Activated T-helper 2 cell treated with anti-CD3 and anti-CD28 coated beads, Interferon-gamma antibody, Interleukin-2, Interleukin-4, amounts not matched to agents 10 μg/mL and 5 μg/mL and 100 μg/mL, durations not matched to agents 14 hours and 24 hours and 36 hours (primary cell): ENCODE results near the gene PPP1R37. TPM values are rescaled to one million over a fixed set of nuclear protein-coding genes. Genes with fewer than 3 reads are reported as not detected.

Experiments
- DNase-seq: peaks from one replicate; pipeline ENCODE4 v3.0.0; 2021; ENCODE audit warnings: low spot score
- H3K27ac Mint-ChIP-seq: one replicate; pipeline ENCODE4 v1.8.0; 2021; ENCODE audit warnings: mixed read lengths
- H3K27me3 Mint-ChIP-seq: one replicate; pipeline ENCODE4 v1.8.0; 2021; ENCODE audit warnings: low read depth, mixed read lengths
- H3K36me3 Mint-ChIP-seq: one replicate; pipeline ENCODE4 v1.8.0; 2021; ENCODE audit warnings: low read depth, mixed read lengths
- H3K4me1 Mint-ChIP-seq: one replicate; pipeline ENCODE4 v1.8.0; 2021; ENCODE audit warnings: low read depth, mixed read lengths
- H3K4me3 Mint-ChIP-seq: one replicate; pipeline ENCODE4 v1.8.0; 2021; ENCODE audit warnings: low read depth, mild to moderate bottlenecking, moderate library complexity, mixed read lengths
- H3K9me3 Mint-ChIP-seq: one replicate; pipeline ENCODE4 v1.8.0; 2021; ENCODE audit warnings: mixed read lengths
- intact Hi-C: fragments of 100-400 bp; cut with micrococcal nuclease; formaldehyde crosslinking; loops from one replicate; pipeline ENCODE4 v1.15.1; 2023
- total RNA-seq: library from RNA; stranded (reverse); gene quantifications from 2 replicates; pipeline ENCODE4 v1.2.3, GENCODE V29; 2022

Gene PPP1R37
- total RNA-seq = 15.7 and 18.4 TPM in 2 replicates

- H3K9me3 Mint-ChIP-seq = no peaks in the 10 kb centered on the region
- H3K27ac Mint-ChIP-seq = peak within 1 kb of the TSS; percentile 97
- peak within 1 kb of the TSS; percentile 86 for H3K4me3 Mint-ChIP-seq
- DNase-seq = peak; percentile 91
- intact Hi-C loops = loop anchor here (1.0 to 5.0 kb wide), 4 partner anchors 86 to 374 kb away; partner anchors contain the start of genes BLOC1S3, FOSB, POLR1G and PPP1R13L
- no peaks in the 10 kb centered on the region for H3K27me3 Mint-ChIP-seq
- H3K4me1 Mint-ChIP-seq = peaks cover 38% of the 10 kb centered on the region
- H3K36me3 Mint-ChIP-seq = peaks cover 42% of the 10 kb centered on the region
These were observed at the start of gene PPP1R37 for GRCh38 chr19:45092747-45093678. PPP1R37 (plus strand) TSS chr19:45093179; CDS start chr19:45093326, 147 bp downstream.

GRCh38 chr19:45045671-45046353, 47.2 kb upstream of the PPP1R37 start:
- Mint-ChIP-seq H3K9me3 (no peaks in the 10 kb centered on the region), H3K27ac (no peak overlapping the region), H3K27me3 (no peaks in the 10 kb centered on the region), H3K4me3 (no peak overlapping the region), H3K36me3 (peaks cover 39% of the 10 kb centered on the region), H3K4me1 (peaks cover 27% of the 10 kb centered on the region)
- no peak for DNase-seq
- intact Hi-C loops = no loop called here

- H3K4me3 Mint-ChIP-seq = no peak overlapping the region
- intact Hi-C loops = no loop called here
- H3K9me3 Mint-ChIP-seq = no peaks in the 10 kb centered on the region
- peaks cover 39% of the 10 kb centered on the region for H3K36me3 Mint-ChIP-seq
- no peaks in the 10 kb centered on the region for H3K27me3 Mint-ChIP-seq
- H3K4me1 Mint-ChIP-seq = peaks cover 24% of the 10 kb centered on the region
- no peak for DNase-seq
- no peak overlapping the region for H3K27ac Mint-ChIP-seq
These were observed 46.6 kb upstream of the PPP1R37 start for GRCh38 chr19:45046355-45046754.

- H3K27me3 Mint-ChIP-seq = no peaks in the 10 kb centered on the region
- DNase-seq = no peak
- peak overlapping the region; percentile 68 for H3K27ac Mint-ChIP-seq
- peaks cover 19% of the 10 kb centered on the region for H3K4me1 Mint-ChIP-seq
- H3K4me3 Mint-ChIP-seq = no peak overlapping the region
- intact Hi-C loops = no loop called here
- peaks cover 34% of the 10 kb centered on the region for H3K36me3 Mint-ChIP-seq
- no peaks in the 10 kb centered on the region for H3K9me3 Mint-ChIP-seq
These were observed 45.7 kb upstream of the PPP1R37 start for GRCh38 chr19:45047188-45047797.

- DNase-seq = no peak
- Mint-ChIP-seq H3K27ac (no peak overlapping the region), H3K4me3 (no peak overlapping the region), H3K4me1 (peaks cover 19% of the 10 kb centered on the region), H3K27me3 (no peaks in the 10 kb centered on the region), H3K9me3 (no peaks in the 10 kb centered on the region), H3K36me3 (peaks cover 38% of the 10 kb centered on the region)
- intact Hi-C loops = no loop called here
These were observed 43.8 kb upstream of the PPP1R37 start for GRCh38 chr19:45049073-45049736.

GRCh38 chr19:45050036-45050435, 42.9 kb upstream of the PPP1R37 start:
- DNase-seq = no peak
- Mint-ChIP-seq H3K36me3 (peaks cover 40% of the 10 kb centered on the region), H3K4me3 (no peak overlapping the region), H3K9me3 (no peaks in the 10 kb centered on the region), H3K27ac (no peak overlapping the region), H3K4me1 (peaks cover 19% of the 10 kb centered on the region), H3K27me3 (no peaks in the 10 kb centered on the region)
- intact Hi-C loops = no loop called here

GRCh38 chr19:45051929-45052579, 40.9 kb upstream of the PPP1R37 start:
- H3K4me1 Mint-ChIP-seq = peaks cover 6% of the 10 kb centered on the region
- no peaks in the 10 kb centered on the region for H3K9me3 Mint-ChIP-seq
- H3K27ac Mint-ChIP-seq = no peak overlapping the region
- H3K4me3 Mint-ChIP-seq = no peak overlapping the region
- H3K27me3 Mint-ChIP-seq = no peaks in the 10 kb centered on the region
- intact Hi-C loops = no loop called here
- no peak for DNase-seq
- H3K36me3 Mint-ChIP-seq = peaks cover 40% of the 10 kb centered on the region

GRCh38 chr19:45056831-45057230, 36.1 kb upstream of the PPP1R37 start:
- Mint-ChIP-seq H3K4me3 (no peak overlapping the region), H3K4me1 (peaks cover 2% of the 10 kb centered on the region), H3K36me3 (peaks cover 72% of the 10 kb centered on the region), H3K27ac (no peak overlapping the region), H3K9me3 (no peaks in the 10 kb centered on the region), H3K27me3 (no peaks in the 10 kb centered on the region)
- intact Hi-C loops = no loop called here
- DNase-seq = no peak

- H3K4me1 Mint-ChIP-seq = peaks cover 2% of the 10 kb centered on the region
- H3K27me3 Mint-ChIP-seq = no peaks in the 10 kb centered on the region
- no peak overlapping the region for H3K4me3 Mint-ChIP-seq
- H3K27ac Mint-ChIP-seq = no peak overlapping the region
- no peak for DNase-seq
- no peaks in the 10 kb centered on the region for H3K9me3 Mint-ChIP-seq
- intact Hi-C loops = no loop called here
- peaks cover 69% of the 10 kb centered on the region for H3K36me3 Mint-ChIP-seq
These were observed 35.5 kb upstream of the PPP1R37 start for GRCh38 chr19:45057444-45057843.

GRCh38 chr19:45058622-45059159, 34.3 kb upstream of the PPP1R37 start:
- no peaks in the 10 kb centered on the region for H3K27me3 Mint-ChIP-seq
- intact Hi-C loops = loop anchor here (1.0 kb wide), 1 partner anchor 69 kb away; no protein-coding TSS in a partner anchor
- no peak overlapping the region for H3K27ac Mint-ChIP-seq
- no peaks in the 10 kb centered on the region for H3K9me3 Mint-ChIP-seq
- H3K4me3 Mint-ChIP-seq = no peak overlapping the region
- H3K36me3 Mint-ChIP-seq = peaks cover 72% of the 10 kb centered on the region
- H3K4me1 Mint-ChIP-seq = peaks cover 2% of the 10 kb centered on the region
- DNase-seq = no peak

- Mint-ChIP-seq H3K9me3 (no peaks in the 10 kb centered on the region), H3K27me3 (no peaks in the 10 kb centered on the region), H3K36me3 (peaks cover 70% of the 10 kb centered on the region), H3K4me3 (no peak overlapping the region), H3K27ac (peak overlapping the region; percentile 59), H3K4me1 (peaks cover 2% of the 10 kb centered on the region)
- peak; percentile 70 for DNase-seq
- intact Hi-C loops = loop anchor here (1.0 kb wide), 1 partner anchor 70 kb away; no protein-coding TSS in a partner anchor
These were observed 33.6 kb upstream of the PPP1R37 start for GRCh38 chr19:45059258-45059965.
